LoVo (cell line): ENCODE results near the gene GCNA.
"Not testable (repeated sequence)": the region's sequence is repeated elsewhere in the genome, so short reads cannot be mapped to it uniquely, and the experiment has no call there.

Experiments
- DNase-seq: peaks from one replicate; pipeline ENCODE4 v3.0.0-alpha.2; 2016; ENCODE audit warnings: low spot score

Gene GCNA

GRCh38 chrX:71578253-71579135 is at the start of gene GCNA:
GCNA (plus strand) TSS chrX:71578437; CDS start chrX:71580822, 2,385 bp downstream.
- no peak for DNase-seq

DNA sequence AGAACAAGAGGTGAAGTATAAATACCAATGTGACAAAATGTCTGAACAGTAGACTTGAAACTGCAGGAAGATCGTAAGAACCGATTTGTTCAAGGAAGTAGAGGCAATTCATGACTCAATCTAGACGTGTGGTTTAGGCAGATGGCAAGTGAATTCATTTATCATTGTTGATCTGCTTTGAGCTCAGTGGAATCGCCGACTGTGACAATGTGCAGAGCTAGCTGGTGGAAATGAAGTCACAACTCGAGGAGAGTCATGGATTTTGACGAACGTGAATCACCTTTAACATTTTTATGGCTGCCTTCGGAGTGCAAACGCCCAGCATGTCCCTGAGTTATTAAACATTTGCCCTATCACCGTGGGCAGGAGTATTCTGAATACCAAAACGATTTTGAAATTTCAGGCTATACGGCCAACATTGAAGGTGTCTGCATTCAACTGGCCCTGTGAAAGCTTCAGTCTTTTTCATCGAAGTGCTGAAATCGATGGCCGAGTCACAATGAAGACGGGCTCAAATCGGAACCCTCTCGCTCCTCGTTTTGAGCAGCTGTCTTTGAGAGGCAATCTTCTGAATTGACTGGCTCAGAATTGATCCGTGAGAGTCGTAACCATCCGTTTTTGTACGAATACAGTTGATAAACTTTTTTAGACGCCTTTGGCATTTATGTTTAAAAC is 46.0 kb upstream of the GCNA start:
- DNase-seq = peak; percentile 43

DNA sequence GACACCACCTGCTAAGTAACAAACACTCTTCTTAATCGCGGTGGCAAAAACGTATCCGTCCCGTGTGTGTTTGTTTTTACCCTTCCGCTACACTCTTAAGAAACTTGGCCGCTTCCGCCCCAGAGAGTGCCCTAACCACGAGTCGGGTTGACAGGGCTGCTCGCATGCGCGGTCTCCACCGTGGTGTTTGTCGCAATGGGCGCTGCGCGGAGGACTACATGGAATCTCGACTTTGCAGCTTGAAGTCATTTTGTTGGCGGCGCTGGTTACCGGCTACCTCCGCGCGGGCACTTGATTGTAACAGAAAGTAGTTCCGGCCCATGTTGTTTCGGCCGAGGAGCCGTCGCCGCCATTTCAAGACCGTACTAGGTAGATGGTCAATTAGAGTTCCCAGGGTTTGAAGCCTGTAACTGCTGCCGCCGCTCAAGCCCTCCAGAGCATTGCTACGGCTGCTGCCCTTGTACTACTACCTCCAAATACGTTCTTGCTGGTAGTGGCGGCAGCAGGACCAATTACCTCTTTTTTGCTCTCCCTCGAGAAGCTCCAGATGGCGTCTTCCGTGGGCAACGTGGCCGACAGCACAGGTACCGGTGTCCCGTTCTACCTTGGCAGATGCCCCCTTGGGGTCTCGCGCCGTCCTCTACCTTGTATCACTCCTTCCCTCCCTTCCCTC is 45.3 kb upstream of the GCNA start, which contains the start of gene OGT:
Gene OGT (plus strand): TSS at position 352 of the 673 bp plus-strand sequence. CDS start 196 bp downstream, at position 548.
- DNase-seq = peak; percentile 87

GRCh38 chrX:71533516-71533850 is 44.8 kb upstream of the GCNA start:
- DNase-seq = no peak

DNA sequence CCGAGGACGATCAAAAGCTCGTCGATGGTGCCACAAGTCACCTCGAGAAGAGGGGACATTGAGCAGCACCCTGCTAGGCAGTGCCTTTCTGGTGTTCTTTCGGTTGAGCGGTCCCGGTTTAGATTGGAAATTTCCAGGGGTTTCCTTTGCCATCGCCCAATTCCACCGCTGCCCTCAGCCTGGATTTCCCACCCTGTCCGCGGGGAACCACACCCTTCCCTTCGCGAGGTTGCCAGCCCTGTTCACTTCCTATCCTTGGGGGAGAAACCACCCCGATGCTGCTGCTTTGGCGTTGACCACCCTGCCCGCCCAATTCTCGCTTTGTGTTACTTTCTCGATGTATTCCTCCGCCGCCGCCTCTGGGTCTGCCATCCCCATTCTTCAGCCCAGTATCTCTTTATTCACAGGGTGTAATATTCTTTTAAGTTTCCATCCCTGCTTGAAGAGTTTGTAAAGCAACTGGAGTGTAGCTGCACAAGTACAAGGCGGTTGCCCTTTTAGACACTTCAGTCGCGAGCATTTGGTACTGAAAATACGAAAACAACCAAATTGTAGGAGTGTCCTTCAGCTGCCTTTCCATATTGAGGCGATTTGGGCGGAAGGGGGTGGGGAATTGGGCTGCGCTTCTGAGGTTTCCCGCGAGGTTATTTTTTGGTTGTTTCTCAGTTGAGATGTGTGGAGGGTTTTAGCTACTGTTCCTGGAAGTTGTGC is 44.2 kb upstream of the GCNA start:
- DNase-seq = no peak

- no peak for DNase-seq
Measured at GRCh38 chrX:71534773-71535544, 43.3 kb upstream of the GCNA start.

DNA sequence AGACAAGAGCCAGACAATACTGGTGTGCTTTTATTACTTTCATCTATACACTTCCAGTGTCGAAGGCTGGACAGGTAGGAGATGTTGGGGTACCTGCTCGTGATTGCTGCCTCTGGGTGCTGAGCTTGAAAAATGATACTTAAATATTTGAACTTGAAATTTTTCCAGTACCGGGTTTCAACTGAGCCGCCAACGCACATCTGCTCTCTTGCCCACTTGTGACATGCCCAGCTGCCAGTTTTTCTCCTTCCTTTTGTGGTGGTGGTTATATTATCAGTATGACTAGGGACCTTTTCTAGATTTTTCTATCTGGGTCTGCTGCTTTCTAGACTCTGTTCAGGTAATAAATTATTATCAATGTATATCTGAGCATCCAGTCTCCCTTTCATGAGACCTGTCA is 42.0 kb upstream of the GCNA start:
- DNase-seq = no peak

GRCh38 chrX:71537743-71538142 is 40.5 kb upstream of the GCNA start:
- DNase-seq = no peak

- no peak for DNase-seq
Measured at GRCh38 chrX:71540801-71541200, 37.4 kb upstream of the GCNA start.

GRCh38 chrX:71541210-71542022 is 36.8 kb upstream of the GCNA start:
- no peak for DNase-seq

- DNase-seq = peak; percentile 48
Measured at GRCh38 chrX:71542411-71542810, 35.8 kb upstream of the GCNA start.

GRCh38 chrX:71542825-71543224 is 35.4 kb upstream of the GCNA start:
- DNase-seq = no peak

- DNase-seq = no peak
Measured at GRCh38 chrX:71543316-71543715, 34.9 kb upstream of the GCNA start.

DNA sequence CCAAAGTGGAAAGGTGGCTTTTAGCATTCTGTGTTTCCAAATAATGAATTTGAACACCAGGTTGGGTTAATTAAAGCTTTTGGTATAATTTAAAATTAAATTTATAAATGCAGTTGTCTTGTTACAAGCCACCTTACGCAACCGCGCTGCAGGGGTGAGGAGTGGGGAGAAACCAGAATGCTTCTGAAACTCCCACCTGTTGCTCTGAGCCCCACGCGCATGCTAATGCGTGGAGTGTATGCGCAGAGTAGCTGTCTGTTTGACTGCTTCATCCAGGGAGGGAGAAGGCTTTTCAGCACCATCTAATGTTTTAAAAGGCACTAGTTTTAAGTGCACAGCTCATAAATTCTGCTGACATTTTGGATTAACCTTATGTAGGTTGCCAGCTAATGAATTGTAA is 32.9 kb upstream of the GCNA start:
- DNase-seq = no peak

- DNase-seq = no peak
Measured at GRCh38 chrX:71546879-71547278, 31.4 kb upstream of the GCNA start.

- DNase-seq = no peak
Measured at GRCh38 chrX:71547339-71547738, 30.9 kb upstream of the GCNA start.

- DNase-seq = no peak
Measured at GRCh38 chrX:71549986-71550385, 28.3 kb upstream of the GCNA start.

DNA sequence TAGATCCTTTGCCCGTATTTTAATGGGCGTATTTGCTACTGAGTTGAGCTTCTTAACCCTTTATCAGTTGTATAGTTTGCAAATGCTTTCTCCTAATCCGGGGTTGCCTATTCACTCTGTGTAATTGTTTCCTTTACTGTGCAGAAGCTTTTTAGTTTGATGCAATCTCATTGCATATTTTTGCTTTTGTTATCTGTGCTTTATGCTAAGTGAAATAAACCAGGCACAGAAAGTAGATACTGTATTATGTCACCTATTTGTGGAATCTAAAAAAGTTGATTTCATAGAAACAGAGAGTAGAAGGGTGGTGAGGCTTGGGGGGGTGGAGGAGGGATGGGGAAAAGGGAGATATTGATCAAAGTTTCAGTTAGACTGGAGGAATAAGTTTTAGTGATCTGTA is 27.7 kb upstream of the GCNA start:
- DNase-seq = no peak

GRCh38 chrX:71556036-71556435 is 22.2 kb upstream of the GCNA start:
- no peak for DNase-seq

- DNase-seq = no peak
Measured at GRCh38 chrX:71558920-71559319, 19.3 kb upstream of the GCNA start.

DNA sequence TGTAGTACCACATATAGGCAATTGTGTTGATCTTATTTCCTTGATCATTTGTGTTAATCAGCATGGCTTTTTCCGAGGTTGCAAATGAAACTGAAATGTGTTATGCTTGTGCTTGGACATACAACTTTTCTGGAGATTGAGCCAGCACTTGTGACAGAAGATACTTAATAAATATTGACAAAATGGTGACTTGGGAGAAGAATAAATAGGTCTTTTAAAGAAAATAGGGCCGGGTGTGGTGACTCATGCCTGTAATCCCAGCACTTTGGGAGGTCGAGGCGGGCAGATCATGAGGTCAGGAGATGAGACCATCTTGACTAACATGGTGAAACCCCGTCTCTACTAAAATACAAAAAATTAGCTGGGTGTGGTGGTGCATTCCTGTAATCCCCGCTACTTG is 18.5 kb upstream of the GCNA start:
- DNase-seq = not testable (repeated sequence)
